ENCODE measurements around the gene ASIC2. TPM values are rescaled to one million over a fixed set of nuclear protein-coding genes. Genes with fewer than 3 reads are reported as not detected.
"Not testable (repeated sequence)": the region's sequence is repeated elsewhere in the genome, so short reads cannot be mapped to it uniquely, and the experiment has no call there.

Gene ASIC2
- total RNA-seq, 1 experiment from 2014 or later: not detected

DNA sequence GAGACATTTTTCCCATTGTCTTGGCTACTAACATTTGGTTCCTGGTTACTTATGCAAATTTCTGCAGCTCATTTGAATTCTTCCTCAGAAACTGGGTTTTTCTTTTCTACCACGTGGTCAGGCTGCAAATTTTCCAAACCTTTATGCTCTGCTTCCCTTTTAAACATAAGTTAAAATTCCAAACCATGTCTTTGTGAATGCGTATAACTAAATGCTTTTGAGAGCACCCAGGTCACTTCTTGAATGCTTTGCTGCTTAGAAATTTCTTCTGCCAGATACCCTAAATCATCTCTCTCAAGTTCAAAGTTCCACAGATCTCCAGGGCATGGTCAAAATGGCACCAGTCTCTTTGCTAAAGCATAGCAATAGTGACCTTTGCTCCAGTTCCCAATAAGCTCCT lies 305.2 kb downstream of the ASIC2 start:
- DNase-seq (ENCODE audit: low read depth): not testable (repeated sequence)

- DNase-seq (ENCODE audit: low read depth): not testable (repeated sequence)
These were observed 305.7 kb downstream of the ASIC2 start for GRCh38 chr17:32987453-32987805.

GRCh38 chr17:32985050-32985756 lies 307.9 kb downstream of the ASIC2 start:
- no peak for DNase-seq (ENCODE audit: low read depth)

GRCh38 chr17:32981611-32982010 lies 311.5 kb downstream of the ASIC2 start:
- DNase-seq (ENCODE audit: low read depth): not testable (repeated sequence)

DNA sequence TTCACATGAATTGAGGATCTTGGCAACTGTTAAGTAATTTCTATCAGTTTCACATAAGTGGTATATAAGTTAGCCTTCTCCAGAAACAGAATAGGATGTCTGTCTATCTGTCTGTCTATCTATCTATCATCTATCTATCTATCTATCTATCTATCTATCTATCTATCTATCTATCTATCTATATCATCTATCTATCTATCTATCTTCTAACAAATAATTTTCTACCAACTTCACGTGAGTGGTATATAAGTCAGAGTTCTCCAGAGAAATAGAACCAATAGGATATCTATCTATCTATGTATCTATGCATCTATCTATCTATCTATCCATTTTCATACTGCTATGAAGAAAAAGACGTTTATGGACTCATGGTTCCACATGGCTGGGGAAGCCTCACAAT lies 312.9 kb downstream of the ASIC2 start:
- DNase-seq (ENCODE audit: low read depth): no peak

- DNase-seq (ENCODE audit: low read depth): no peak
These were observed 316.5 kb downstream of the ASIC2 start for GRCh38 chr17:32976605-32977004.

DNA sequence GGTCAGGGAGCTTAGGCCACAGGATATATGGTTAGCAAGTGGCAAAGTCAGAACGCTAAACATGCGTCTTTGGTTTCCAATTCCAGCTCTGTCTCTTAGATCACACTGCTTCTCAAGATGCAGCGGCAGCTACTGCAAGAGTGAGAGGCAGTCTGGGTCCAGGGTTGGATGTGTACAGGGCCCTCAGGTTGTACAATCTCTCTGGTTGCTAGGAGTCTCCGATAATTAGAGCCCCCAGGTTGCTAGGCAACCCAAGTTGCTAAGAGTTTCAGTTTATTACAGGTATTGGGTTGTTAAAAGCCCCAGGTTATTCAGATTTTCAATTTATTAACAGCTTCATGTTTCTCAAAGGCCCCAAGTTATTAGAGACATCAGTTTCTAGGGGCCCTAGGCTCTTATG lies 317.0 kb downstream of the ASIC2 start:
- no peak for DNase-seq (ENCODE audit: low read depth)

- peak; percentile 98 for DNase-seq (ENCODE audit: low read depth)
These were observed 321.9 kb downstream of the ASIC2 start for GRCh38 chr17:32971171-32971570.

- peak; percentile 93 for DNase-seq (ENCODE audit: low read depth)
These were observed 322.8 kb downstream of the ASIC2 start for GRCh38 chr17:32970281-32970680.

DNA sequence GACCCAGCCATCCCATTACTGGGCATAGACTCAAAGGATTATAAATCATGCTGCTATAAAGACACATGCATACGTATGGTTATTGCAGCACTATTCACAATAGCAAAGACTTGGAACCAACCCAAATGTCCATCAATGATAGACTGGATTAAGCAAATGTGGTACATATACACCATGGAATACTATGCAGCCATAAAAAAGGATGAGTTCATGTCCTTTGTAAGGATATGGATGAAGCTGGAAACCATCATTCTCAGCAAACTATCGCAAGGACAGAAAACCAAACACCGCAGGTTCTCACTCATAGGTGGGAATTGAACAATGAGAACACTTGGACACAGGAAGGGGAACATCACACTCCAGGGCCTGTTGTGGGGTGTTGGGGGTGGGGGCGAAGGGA lies 323.9 kb downstream of the ASIC2 start:
- DNase-seq (ENCODE audit: low read depth): not testable (repeated sequence)

- no peak for DNase-seq (ENCODE audit: low read depth)
These were observed 328.6 kb downstream of the ASIC2 start for GRCh38 chr17:32964541-32964940.

Data from LHCN-M2 (cell line).